PC-3 (cell line): ENCODE results near the gene CLP1. TPM values are rescaled to one million over a fixed set of nuclear protein-coding genes. Genes with fewer than 3 reads are reported as not detected.
"Not testable (repeated sequence)": the region's sequence is repeated elsewhere in the genome, so short reads cannot be mapped to it uniquely, and the experiment has no call there.

Experiments
- ATAC-seq: fragments of 200-7000 bp; cut with Tn5 transposase; 2 replicates; pipeline ENCODE4 v1.9.1; 2020; ENCODE audit warnings: mild to moderate bottlenecking, moderate library complexity
- BruUV-seq: library from RNA; stranded (reverse); fragments of 400-500 nt; replicated peaks from 2 replicates; lab custom pipeline; 2021; lab: Mats Ljungman, UMichigan
- CTCF ChIA-PET: fragments of 300-600 bp; sonication (Branson Sonifier 250); formaldehyde crosslinking; loops from one replicate; lab custom pipeline; 2022; ENCODE audit warnings: antibody characterized with exemption; lab: Charles Lee
- POLR2A ChIA-PET: fragments of 300-600 bp; sonication (Branson Sonifier 250); formaldehyde crosslinking; loops from one replicate; lab custom pipeline; 2022; ENCODE audit warnings: antibody characterized with exemption; ENCODE audit not compliant: unreplicated experiment; lab: Charles Lee
- DNase-seq: peaks from one replicate; pipeline ENCODE4 v3.0.0-alpha.2; 2015
- H2AFZ ChIP-seq: fragments of 300-600 bp; sonication (generic); 2 replicates; pipeline ENCODE4 v1.6.0; 2016; ENCODE audit warnings: antibody characterized with exemption, low read length
- H3F3A ChIP-seq: fragments of 300-600 bp; sonication (generic); one replicate; pipeline ENCODE4 v1.6.0; 2017; ENCODE audit warnings: antibody characterized with exemption, low read length, control low read depth, mild to moderate bottlenecking; ENCODE audit not compliant: unreplicated experiment
- H3K27ac ChIP-seq: fragments of 300-600 bp; sonication (generic); 2 replicates; pipeline ENCODE4 v1.5.1; 2016; ENCODE audit warnings: mild to moderate bottlenecking, low read length
- H3K27me3 ChIP-seq: fragments of 300-600 bp; sonication (generic); 2 replicates; pipeline ENCODE4 v1.6.1; 2016; ENCODE audit warnings: low read length, mixed read lengths
- H3K36me3 ChIP-seq: fragments of 300-600 bp; sonication (generic); 2 replicates; pipeline ENCODE4 v1.6.1; 2016; ENCODE audit warnings: low read depth, mixed run types, low read length, mixed read lengths
- H3K4me1 ChIP-seq: fragments of 300-600 bp; sonication (generic); 2 replicates; pipeline ENCODE4 v1.5.1; 2016; ENCODE audit warnings: low read length; ENCODE audit not compliant: insufficient read depth
- H3K4me2 ChIP-seq: fragments of 300-600 bp; sonication (generic); 2 replicates; pipeline ENCODE4 v1.6.0; 2016; ENCODE audit warnings: low read length
- H3K4me3 ChIP-seq: fragments of 300-600 bp; sonication (generic); 2 replicates; pipeline ENCODE4 v1.5.1; 2016; ENCODE audit warnings: mild to moderate bottlenecking, low read length, mixed read lengths
- H3K79me2 ChIP-seq: fragments of 300-600 bp; sonication (generic); 2 replicates; pipeline ENCODE4 v1.6.1; 2017; ENCODE audit warnings: low read length, mixed read lengths
- H3K9ac ChIP-seq: fragments of 300-600 bp; sonication (generic); 2 replicates; pipeline ENCODE4 v1.6.0; 2016; ENCODE audit warnings: mild to moderate bottlenecking, low read length
- H3K9me2 ChIP-seq: fragments of 300-600 bp; sonication (generic); replicated peaks from 2 replicates; pipeline ENCODE4 v1.6.1; 2016; ENCODE audit warnings: mixed run types, low read length, mixed read lengths
- H3K9me3 ChIP-seq: fragments of 300-600 bp; sonication (generic); 2 replicates; pipeline ENCODE4 v1.6.1; 2016; ENCODE audit warnings: low read length, mixed read lengths
- H4K20me1 ChIP-seq: fragments of 300-600 bp; sonication (generic); 2 replicates; pipeline ENCODE4 v1.6.1; 2016; ENCODE audit warnings: low read length, mixed read lengths
- EZH2 ChIP-seq: fragments of 300-600 bp; sonication (generic); IDR thresholded peaks from one replicate; pipeline ENCODE4 v1.6.1; 2017; ENCODE audit warnings: antibody characterized with exemption, mild to moderate bottlenecking, low read length; ENCODE audit not compliant: unreplicated experiment
- EZH2phosphoT487 ChIP-seq: fragments of 300-600 bp; sonication (generic); IDR thresholded peaks from 2 replicates; pipeline ENCODE4 v1.6.1; 2018; ENCODE audit warnings: mild to moderate bottlenecking, antibody characterized with exemption, low read length, borderline replicate concordance
- intact Hi-C: fragments of 100-400 bp; cut with micrococcal nuclease; formaldehyde crosslinking; loops from 2 replicates; pipeline ENCODE4 v1.9.0; 2023
- total RNA-seq: library from RNA; depleted of rRNA; stranded (reverse); fragments of >200 nt; gene quantifications from 2 replicates; pipeline ENCODE4 v1.2.3, GENCODE V29; 2014
- TF ChIP-seq, protein P1 (sequence below): fragments of 300-600 bp; sonication (generic); conservative IDR thresholded peaks from 2 replicates; pipeline ENCODE4 v1.5.1; 2017; ENCODE audit warnings: antibody characterized with exemption, low read depth, mild to moderate bottlenecking, low read length

CLP1 gene
- total RNA-seq, 1 experiment from 2014 or later = 28.4 TPM

DNA sequence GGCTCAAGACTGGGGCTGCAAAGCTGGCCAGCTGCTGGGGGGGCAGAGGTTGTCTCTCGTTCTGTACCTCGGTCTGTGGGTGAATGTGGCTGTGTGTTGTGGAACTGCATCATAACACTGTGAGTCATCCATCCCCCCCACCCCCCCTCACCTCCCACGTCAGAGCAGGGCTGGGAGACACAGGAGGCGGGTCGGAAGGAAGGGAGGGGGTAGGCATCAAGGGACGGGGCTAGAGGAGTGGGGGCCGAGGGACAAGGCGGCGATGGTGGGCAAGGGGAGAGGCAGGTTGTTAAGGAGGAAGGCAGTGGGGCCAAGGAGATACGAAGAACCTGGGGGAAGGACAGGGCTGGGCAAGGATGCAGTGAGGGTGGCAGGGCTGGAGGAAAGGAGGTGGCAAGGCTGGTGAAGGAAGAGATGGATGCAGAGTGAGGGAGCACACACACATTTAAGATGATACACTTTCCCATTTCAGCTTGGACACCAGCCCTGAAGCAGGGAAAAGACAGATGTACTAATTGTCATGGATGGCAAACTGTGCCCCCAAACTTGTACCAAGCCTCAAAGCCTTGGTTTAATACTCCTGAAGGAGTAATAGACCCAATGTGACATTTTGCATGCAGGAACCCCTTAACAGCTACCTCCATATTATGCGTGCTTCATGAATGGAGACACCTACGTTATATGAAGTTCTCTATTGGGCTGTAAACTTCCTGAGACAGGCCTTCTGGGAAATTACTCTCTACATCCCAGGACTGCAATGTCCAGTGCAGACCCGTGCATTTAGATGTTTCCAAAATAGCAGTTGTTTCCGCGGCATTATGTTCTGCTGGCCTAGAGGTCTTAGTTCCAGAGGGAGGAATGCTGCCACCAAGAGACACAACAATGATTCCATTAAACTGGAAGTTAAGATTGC is 7.5 kb upstream of the CLP1 start, which contains the start of gene YPEL4:
TSS of gene YPEL4 (minus strand) at position 87 of the 913 bp plus-strand sequence. CDS start 2,805 bp downstream, outside the sequence.
- BruUV-seq = no TSS peak
- Histone ChIP-seq H4K20me1 (no peaks in the 10 kb centered on the region), H3K9ac (no peak within 1 kb of the TSS), H3K4me1 (peaks cover 17% of the 10 kb centered on the region), H3K4me2 (peak within 1 kb of the TSS; percentile 76), H3K9me3 (no peaks in the 10 kb centered on the region), H3K4me3 (peak within 1 kb of the TSS; percentile 50), H3K79me2 (no peaks in the 10 kb centered on the region), H3K27me3 (peaks cover 29% of the 10 kb centered on the region), H3K9me2 (no peaks in the 10 kb centered on the region), H3F3A (no peaks in the 10 kb centered on the region), H3K36me3 (no peaks in the 10 kb centered on the region), H3K27ac (no peak within 1 kb of the TSS), H2AFZ (no peak within 1 kb of the TSS)
- no peak for TF ChIP-seq EZH2phosphoT487
- no peak for TF ChIP-seq EZH2
- TF ChIP-seq, protein P1, sequence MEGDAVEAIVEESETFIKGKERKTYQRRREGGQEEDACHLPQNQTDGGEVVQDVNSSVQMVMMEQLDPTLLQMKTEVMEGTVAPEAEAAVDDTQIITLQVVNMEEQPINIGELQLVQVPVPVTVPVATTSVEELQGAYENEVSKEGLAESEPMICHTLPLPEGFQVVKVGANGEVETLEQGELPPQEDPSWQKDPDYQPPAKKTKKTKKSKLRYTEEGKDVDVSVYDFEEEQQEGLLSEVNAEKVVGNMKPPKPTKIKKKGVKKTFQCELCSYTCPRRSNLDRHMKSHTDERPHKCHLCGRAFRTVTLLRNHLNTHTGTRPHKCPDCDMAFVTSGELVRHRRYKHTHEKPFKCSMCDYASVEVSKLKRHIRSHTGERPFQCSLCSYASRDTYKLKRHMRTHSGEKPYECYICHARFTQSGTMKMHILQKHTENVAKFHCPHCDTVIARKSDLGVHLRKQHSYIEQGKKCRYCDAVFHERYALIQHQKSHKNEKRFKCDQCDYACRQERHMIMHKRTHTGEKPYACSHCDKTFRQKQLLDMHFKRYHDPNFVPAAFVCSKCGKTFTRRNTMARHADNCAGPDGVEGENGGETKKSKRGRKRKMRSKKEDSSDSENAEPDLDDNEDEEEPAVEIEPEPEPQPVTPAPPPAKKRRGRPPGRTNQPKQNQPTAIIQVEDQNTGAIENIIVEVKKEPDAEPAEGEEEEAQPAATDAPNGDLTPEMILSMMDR = no peak
- ATAC-seq = peak; percentile 68
- POLR2A ChIA-PET = no interaction called here
- CTCF ChIA-PET = no interaction called here
- intact Hi-C loops = no loop called here
- DNase-seq = peak; percentile 74

DNA sequence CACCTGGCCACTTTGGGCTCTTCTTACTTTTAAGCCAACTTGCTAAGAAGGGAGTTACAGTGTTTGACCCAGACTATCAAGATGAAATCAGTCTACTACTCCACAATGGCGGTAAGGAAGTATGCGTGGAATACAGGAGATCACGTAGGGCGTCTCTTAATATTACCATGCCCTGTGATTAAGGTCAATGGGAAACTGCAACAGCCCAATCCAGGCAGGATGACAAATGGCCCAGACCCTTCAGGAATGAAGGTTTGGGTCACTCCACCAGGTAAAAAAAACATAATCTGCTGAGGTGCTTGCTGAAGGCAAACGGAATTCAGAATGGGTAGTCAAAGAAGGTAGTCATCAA is 6.8 kb upstream of the CLP1 start:
- no peaks in the 10 kb centered on the region for H3F3A ChIP-seq
- DNase-seq (no peak), ATAC-seq (no peak)
- no TSS peak for BruUV-seq
- H3K9me2 ChIP-seq = no peaks in the 10 kb centered on the region
- H3K4me2 ChIP-seq = no peak overlapping the region
- no peaks in the 10 kb centered on the region for H3K36me3 ChIP-seq
- H4K20me1 ChIP-seq = no peaks in the 10 kb centered on the region
- intact Hi-C loops = no loop called here
- H3K27ac ChIP-seq = no peak overlapping the region
- no peak overlapping the region for H3K4me3 ChIP-seq
- POLR2A ChIA-PET = no interaction called here
- H2AFZ ChIP-seq = no peak overlapping the region
- H3K4me1 ChIP-seq = peaks cover 17% of the 10 kb centered on the region
- TF ChIP-seq, protein P1 = no peak
- no peak for TF ChIP-seq EZH2
- H3K27me3 ChIP-seq = peaks cover 29% of the 10 kb centered on the region
- H3K9me3 ChIP-seq = no peaks in the 10 kb centered on the region
- no peak overlapping the region for H3K9ac ChIP-seq
- CTCF ChIA-PET = no interaction called here
- H3K79me2 ChIP-seq = no peaks in the 10 kb centered on the region

DNA sequence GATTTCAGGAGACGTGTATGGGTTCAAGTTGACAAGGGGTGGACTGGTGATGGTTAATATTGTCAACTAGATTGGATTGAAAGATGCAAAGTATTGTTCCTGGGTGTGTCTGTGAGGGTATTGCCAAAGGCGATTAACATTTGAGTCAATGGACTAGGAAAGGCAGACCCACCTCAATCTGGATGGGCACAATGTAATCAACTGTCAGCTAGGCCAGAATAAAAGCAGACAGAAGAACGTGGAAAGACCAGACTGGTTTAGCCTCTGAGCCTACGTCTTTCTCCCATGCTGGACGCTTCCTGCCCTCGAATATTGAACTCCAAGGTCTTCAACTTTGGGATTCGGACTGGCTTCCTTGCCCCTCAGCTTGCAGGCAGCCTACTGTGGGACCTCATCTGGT is 6.2 kb upstream of the CLP1 start:
- H3K9ac ChIP-seq = no peak overlapping the region
- intact Hi-C loops = no loop called here
- H3K9me2 ChIP-seq = no peaks in the 10 kb centered on the region
- H3K4me3 ChIP-seq = no peak overlapping the region
- no TSS peak for BruUV-seq
- no peaks in the 10 kb centered on the region for H3F3A ChIP-seq
- H3K27me3 ChIP-seq = peaks cover 29% of the 10 kb centered on the region
- ATAC-seq (no peak), DNase-seq (no peak)
- ChIA-PET POLR2A (no interaction called here), CTCF (no interaction called here)
- no peak overlapping the region for H2AFZ ChIP-seq
- no peaks in the 10 kb centered on the region for H3K36me3 ChIP-seq
- H3K4me2 ChIP-seq = no peak overlapping the region
- H3K4me1 ChIP-seq = peaks cover 17% of the 10 kb centered on the region
- no peak for TF ChIP-seq EZH2
- TF ChIP-seq EZH2phosphoT487 = no peak
- TF ChIP-seq, protein P1 = no peak
- H4K20me1 ChIP-seq = no peaks in the 10 kb centered on the region
- no peak overlapping the region for H3K27ac ChIP-seq
- H3K9me3 ChIP-seq = no peaks in the 10 kb centered on the region
- no peaks in the 10 kb centered on the region for H3K79me2 ChIP-seq

DNA sequence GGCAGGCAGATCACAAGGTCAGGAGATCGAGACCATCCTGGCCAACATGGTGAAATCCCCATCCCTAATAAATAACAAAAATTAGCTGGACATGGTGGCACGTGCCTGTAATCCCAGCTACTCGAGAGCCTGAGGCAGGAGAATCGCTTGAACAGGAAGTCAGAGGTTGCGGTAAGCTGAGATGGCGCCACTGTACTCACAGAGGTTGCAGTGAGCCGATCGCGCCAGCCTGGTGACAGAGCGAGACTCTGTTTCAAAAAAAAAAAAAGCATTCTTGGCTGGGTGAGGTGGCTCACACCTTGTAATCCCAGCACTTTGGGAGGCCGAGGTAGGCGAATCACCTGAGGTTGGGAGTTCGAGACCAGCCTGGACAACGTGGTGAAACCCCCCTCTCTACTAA is 5.3 kb upstream of the CLP1 start:
- H3K27ac ChIP-seq, H3K9me2 ChIP-seq, H3K4me2 ChIP-seq, H2AFZ ChIP-seq, H3K9me3 ChIP-seq, CTCF ChIA-PET, intact Hi-C loops, ATAC-seq, H3K9ac ChIP-seq, H3F3A ChIP-seq, DNase-seq, H4K20me1 ChIP-seq, H3K79me2 ChIP-seq, POLR2A ChIA-PET, BruUV-seq, H3K36me3 ChIP-seq, H3K4me3 ChIP-seq: not testable (repeated sequence)
- peaks cover 21% of the 10 kb centered on the region for H3K27me3 ChIP-seq
- H3K4me1 ChIP-seq = peaks cover 25% of the 10 kb centered on the region
